PC-3 (cell line): ENCODE measurements around the gene ASB13.

Source experiments
- EZH2 ChIP-seq: fragments of 300-600 bp; sonication (generic); IDR thresholded peaks from one replicate; pipeline ENCODE4 v1.6.1; 2017; ENCODE audit warnings: antibody characterized with exemption, mild to moderate bottlenecking, low read length; ENCODE audit not compliant: unreplicated experiment
- EZH2phosphoT487 ChIP-seq: fragments of 300-600 bp; sonication (generic); IDR thresholded peaks from 2 replicates; pipeline ENCODE4 v1.6.1; 2018; ENCODE audit warnings: mild to moderate bottlenecking, antibody characterized with exemption, low read length, borderline replicate concordance
- TF ChIP-seq, protein P1 (sequence below): fragments of 300-600 bp; sonication (generic); conservative IDR thresholded peaks from 2 replicates; pipeline ENCODE4 v1.5.1; 2017; ENCODE audit warnings: antibody characterized with exemption, low read depth, mild to moderate bottlenecking, low read length

DNA sequence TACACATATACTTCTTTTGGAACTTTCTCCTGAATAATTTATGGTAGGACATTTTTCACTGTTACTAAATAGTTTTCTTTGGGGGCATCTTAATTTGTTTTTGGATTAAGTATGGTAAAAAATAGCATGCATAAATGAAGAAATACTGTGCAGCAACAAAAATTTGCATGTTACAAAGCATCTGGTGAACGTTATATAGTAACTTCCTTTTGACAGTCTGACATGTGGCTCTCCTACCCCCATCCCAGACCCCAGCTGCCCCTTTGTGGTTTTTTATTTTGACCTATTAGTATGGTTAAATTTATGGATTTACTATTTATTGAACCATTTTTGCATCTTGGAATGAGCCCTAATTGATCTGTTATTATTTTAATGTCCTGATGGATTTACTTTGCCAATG lies 28.2 kb upstream of the ASB13 start:
- TF ChIP-seq, protein P1, sequence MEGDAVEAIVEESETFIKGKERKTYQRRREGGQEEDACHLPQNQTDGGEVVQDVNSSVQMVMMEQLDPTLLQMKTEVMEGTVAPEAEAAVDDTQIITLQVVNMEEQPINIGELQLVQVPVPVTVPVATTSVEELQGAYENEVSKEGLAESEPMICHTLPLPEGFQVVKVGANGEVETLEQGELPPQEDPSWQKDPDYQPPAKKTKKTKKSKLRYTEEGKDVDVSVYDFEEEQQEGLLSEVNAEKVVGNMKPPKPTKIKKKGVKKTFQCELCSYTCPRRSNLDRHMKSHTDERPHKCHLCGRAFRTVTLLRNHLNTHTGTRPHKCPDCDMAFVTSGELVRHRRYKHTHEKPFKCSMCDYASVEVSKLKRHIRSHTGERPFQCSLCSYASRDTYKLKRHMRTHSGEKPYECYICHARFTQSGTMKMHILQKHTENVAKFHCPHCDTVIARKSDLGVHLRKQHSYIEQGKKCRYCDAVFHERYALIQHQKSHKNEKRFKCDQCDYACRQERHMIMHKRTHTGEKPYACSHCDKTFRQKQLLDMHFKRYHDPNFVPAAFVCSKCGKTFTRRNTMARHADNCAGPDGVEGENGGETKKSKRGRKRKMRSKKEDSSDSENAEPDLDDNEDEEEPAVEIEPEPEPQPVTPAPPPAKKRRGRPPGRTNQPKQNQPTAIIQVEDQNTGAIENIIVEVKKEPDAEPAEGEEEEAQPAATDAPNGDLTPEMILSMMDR = no peak
- no peak for TF ChIP-seq EZH2
- TF ChIP-seq EZH2phosphoT487 = no peak
